IMR-90 (cell line): ENCODE results near the gene ADCY2. TPM values are rescaled to one million over a fixed set of nuclear protein-coding genes. Genes with fewer than 3 reads are reported as not detected.

Experiments used
- ATAC-seq: fragments of 200-7000 bp; cut with Tn5 transposase; 2 replicates; pipeline ENCODE4 v1.9.1; 2020; ENCODE audit warnings: low read depth, mild to moderate bottlenecking, moderate library complexity
- BruUV-seq: library from RNA; stranded (reverse); fragments of 400-500 nt; replicated peaks from 2 replicates; lab custom pipeline; 2021; lab: Mats Ljungman, UMichigan
- CTCF ChIA-PET: fragments of 300-600 bp; formaldehyde crosslinking; extraction: SDS; loops from one replicate; lab custom pipeline; 2021; ENCODE audit warnings: antibody characterized with exemption; lab: Yijun Ruan, JAX
- POLR2A ChIA-PET: fragments of 300-600 bp; sonication (Branson Sonifier 250); formaldehyde crosslinking; loops from one replicate; lab custom pipeline; 2022; ENCODE audit warnings: antibody characterized with exemption; ENCODE audit not compliant: unreplicated experiment; lab: Charles Lee
- DNase-seq: peaks from one replicate; pipeline ENCODE4 v3.0.0; 2013
- H2AFZ ChIP-seq: replicated peaks from 2 replicates; pipeline ENCODE3; 2013; ENCODE audit warnings: low read length, mild to moderate bottlenecking; ENCODE audit not compliant: poor library complexity
- H2AK5ac ChIP-seq: 2 replicates; pipeline ENCODE4 v1.6.1; 2013; ENCODE audit warnings: low read depth, low read length, inconsistent platforms
- H2AK9ac ChIP-seq: replicated peaks from 2 replicates; pipeline ENCODE3; 2013; ENCODE audit warnings: mild to moderate bottlenecking, low read depth, low read length, moderate library complexity; ENCODE audit not compliant: poor library complexity
- H2BK120ac ChIP-seq: 2 replicates; pipeline ENCODE4 v1.6.1; 2013; ENCODE audit warnings: low read depth, low read length, inconsistent platforms
- H2BK15ac ChIP-seq: 3 replicates; pipeline ENCODE4 v1.6.1; 2013; ENCODE audit warnings: low read depth, low read length, inconsistent platforms
- H2BK20ac ChIP-seq: 2 replicates; pipeline ENCODE4 v1.6.1; 2013; ENCODE audit warnings: low read depth, mild to moderate bottlenecking, inconsistent platforms, low read length, moderate library complexity
- H2BK5ac ChIP-seq: 2 replicates; pipeline ENCODE4 v1.6.1; 2013; ENCODE audit warnings: mild to moderate bottlenecking, low read depth, low read length, inconsistent platforms; ENCODE audit not compliant: poor library complexity, severe bottlenecking
- H3K14ac ChIP-seq: replicated peaks from 2 replicates; pipeline ENCODE4 v1.6.1; 2013; ENCODE audit warnings: low read depth, low read length, inconsistent platforms
- H3K18ac ChIP-seq: 2 replicates; pipeline ENCODE4 v1.6.1; 2013; ENCODE audit warnings: low read depth, low read length, control low read depth
- H3K23ac ChIP-seq: 2 replicates; pipeline ENCODE4 v1.6.1; 2013; ENCODE audit warnings: low read depth, low read length, inconsistent platforms
- H3K27ac ChIP-seq: 2 replicates; pipeline ENCODE4 v1.5.1; 2013; ENCODE audit warnings: mild to moderate bottlenecking, control low read depth, low read length; ENCODE audit not compliant: insufficient read depth
- H3K27me3 ChIP-seq: 2 replicates; pipeline ENCODE4 v1.6.1; 2013; ENCODE audit warnings: low read length; ENCODE audit not compliant: control insufficient read depth, insufficient read depth
- H3K36me3 ChIP-seq: 2 replicates; pipeline ENCODE4 v1.6.1; 2013; ENCODE audit warnings: low read length, mixed read lengths; ENCODE audit not compliant: control insufficient read depth, insufficient read depth
- H3K4ac ChIP-seq: 2 replicates; pipeline ENCODE4 v1.6.1; 2013; ENCODE audit warnings: low read depth, low read length, inconsistent platforms
- H3K4me1 ChIP-seq: 2 replicates; pipeline ENCODE4 v1.6.1; 2013; ENCODE audit warnings: low read length, mixed read lengths; ENCODE audit not compliant: control insufficient read depth, insufficient read depth
- H3K4me2 ChIP-seq: 2 replicates; pipeline ENCODE4 v1.6.1; 2013; ENCODE audit warnings: low read depth, mild to moderate bottlenecking, control low read depth, low read length, moderate library complexity
- H3K4me3 ChIP-seq: 2 replicates; pipeline ENCODE4 v1.5.1; 2013; ENCODE audit warnings: low read depth, mild to moderate bottlenecking, control low read depth, low read length, moderate library complexity; ENCODE audit not compliant: insufficient read depth
- H3K56ac ChIP-seq: 2 replicates; pipeline ENCODE4 v1.6.1; 2013; ENCODE audit warnings: low read length, inconsistent platforms; ENCODE audit not compliant: insufficient read depth; ENCODE audit errors: extremely low read depth
- H3K79me1 ChIP-seq, 2 experiments: 2 replicates each; pipeline ENCODE4 v1.6.1; 2013; ENCODE audit warnings: low read length in 2 of 2, inconsistent platforms in 1 of 2, low read depth in 1 of 2
- H3K9ac ChIP-seq: 2 replicates; pipeline ENCODE4 v1.6.1; 2013; ENCODE audit warnings: low read depth, low read length, control low read depth
- H3K9me1 ChIP-seq: 2 replicates; pipeline ENCODE4 v1.6.1; 2013; ENCODE audit warnings: low read length, inconsistent platforms; ENCODE audit not compliant: insufficient read depth
- H3K9me3 ChIP-seq: 2 replicates; pipeline ENCODE4 v1.6.1; 2013; ENCODE audit warnings: low read length; ENCODE audit not compliant: control insufficient read depth, insufficient read depth
- H4K20me1 ChIP-seq: 2 replicates; pipeline ENCODE4 v1.6.1; 2013; ENCODE audit warnings: low read length, inconsistent platforms; ENCODE audit not compliant: insufficient read depth
- H4K5ac ChIP-seq: 2 replicates; pipeline ENCODE4 v1.6.1; 2013; ENCODE audit warnings: mild to moderate bottlenecking, low read depth, low read length, control low read depth
- H4K8ac ChIP-seq, 2 experiments: 2 replicates each; pipeline ENCODE4 v1.6.1; 2013; ENCODE audit warnings: low read depth in 2 of 2, low read length in 2 of 2, control low read depth in 1 of 2, inconsistent platforms in 1 of 2
- H4K91ac ChIP-seq: 2 replicates; pipeline ENCODE4 v1.6.1; 2013; ENCODE audit warnings: low read depth, low read length, inconsistent platforms; ENCODE audit not compliant: insufficient read depth
- BHLHE40 ChIP-seq: fragments of 150-350 bp; IDR thresholded peaks from 2 replicates; pipeline ENCODE4 v1.6.1; 2016; ENCODE audit warnings: mild to moderate bottlenecking, low read depth, low read length
- CEBPB ChIP-seq: IDR thresholded peaks from 2 replicates; pipeline ENCODE4 v1.6.1; 2012; ENCODE audit warnings: low read depth, low read length, improper control_type of control experiment
- CHD1 ChIP-seq: IDR thresholded peaks from 2 replicates; pipeline ENCODE4 v1.6.1; 2012; ENCODE audit warnings: low read depth, low read length, improper control_type of control experiment
- ELK1 ChIP-seq: fragments of 150-350 bp; IDR thresholded peaks from 2 replicates; pipeline ENCODE4 v1.6.1; 2016; ENCODE audit warnings: low read depth, mild to moderate bottlenecking, low read length, moderate library complexity, borderline replicate concordance
- FOS ChIP-seq: fragments of 150-350 bp; IDR thresholded peaks from 2 replicates; pipeline ENCODE4 v1.6.1; 2016; ENCODE audit warnings: low read depth, low read length
- MAFK ChIP-seq: IDR thresholded peaks from 2 replicates; pipeline ENCODE4 v1.6.1; 2012; ENCODE audit warnings: low read depth, low read length, improper control_type of control experiment
- MAZ ChIP-seq: IDR thresholded peaks from 2 replicates; pipeline ENCODE4 v1.6.1; 2012; ENCODE audit warnings: low read depth, mild to moderate bottlenecking, low read length, improper control_type of control experiment, moderate library complexity, borderline replicate concordance
- MXI1 ChIP-seq: IDR thresholded peaks from 2 replicates; pipeline ENCODE4 v1.6.1; 2012; ENCODE audit warnings: low read depth, mild to moderate bottlenecking, low read length, moderate library complexity, borderline replicate concordance
- NFE2L2 ChIP-seq: fragments of 150-350 bp; IDR thresholded peaks from 2 replicates; pipeline ENCODE4 v1.6.1; 2016; ENCODE audit warnings: low read depth, mild to moderate bottlenecking, low read length
- POLR2A ChIP-seq: IDR thresholded peaks from 2 replicates; pipeline ENCODE4 v1.6.1; 2012; ENCODE audit warnings: mild to moderate bottlenecking, low read depth, low read length
- RAD21 ChIP-seq: IDR thresholded peaks from 2 replicates; pipeline ENCODE4 v1.6.1; 2012; ENCODE audit warnings: low read length, improper control_type of control experiment
- WGBS, 2 experiments: methylation state at CpG; one replicate each; pipeline versions ENCODE4 v1.1.5 to v1.1.7; 2013; ENCODE audit warnings: missing lambda C conversion rate in 2 of 2; ENCODE audit not compliant: insufficient read length in 1 of 2; ENCODE audit errors: extremely low coverage in 2 of 2; 5-methylcytosine and 5-hydroxymethylcytosine counted together
- dilution Hi-C: fragments of 300-500 bp; cut with HindIII; formaldehyde crosslinking; loops from one replicate; pipeline ENCODE4 v1.14.3; 2018; ENCODE audit warnings: low sequenced_read_pairs; ENCODE audit not compliant: unreplicated experiment
- in situ Hi-C: fragments of 300-500 bp; cut with MboI; formaldehyde crosslinking; loops from 3 replicates; pipeline ENCODE4 v1.14.3; 2019; ENCODE audit warnings: low sequenced_read_pairs, inconsistent platforms, mixed read lengths
- intact Hi-C: fragments of 100-400 bp; cut with micrococcal nuclease; formaldehyde crosslinking; loops from 2 replicates; pipeline ENCODE4 v1.10.0; 2022
- polyA plus RNA-seq, 3 experiments: library from polyadenylated mRNA; depleted of rRNA; stranded (reverse); fragments of >200 nt; gene quantifications; 2 replicates each; pipeline ENCODE4 v1.2.3, GENCODE V29; 2012; ENCODE audit warnings: low replicate concordance in 1 of 3
- total RNA-seq: library from RNA; depleted of rRNA; stranded (reverse); fragments of >200 nt; gene quantifications from 2 replicates; pipeline ENCODE4 v1.2.3, GENCODE V29; 2012
- TF ChIP-seq, protein P1 (sequence below): conservative IDR thresholded peaks from 2 replicates; pipeline ENCODE4 v1.5.1; 2012; ENCODE audit warnings: mild to moderate bottlenecking, low read depth, low read length, improper control_type of control experiment
- TF ChIP-seq, protein P2 (sequence below): fragments of 150-350 bp; IDR thresholded peaks from 2 replicates; pipeline ENCODE4 v1.6.1; 2017; ENCODE audit warnings: mild to moderate bottlenecking, antibody characterized with exemption, low read length, low read depth

ADCY2 gene
- total and polyA plus RNA-seq, 2 of the 4 experiments (the other 2 are of a cell fraction): not detected

DNA sequence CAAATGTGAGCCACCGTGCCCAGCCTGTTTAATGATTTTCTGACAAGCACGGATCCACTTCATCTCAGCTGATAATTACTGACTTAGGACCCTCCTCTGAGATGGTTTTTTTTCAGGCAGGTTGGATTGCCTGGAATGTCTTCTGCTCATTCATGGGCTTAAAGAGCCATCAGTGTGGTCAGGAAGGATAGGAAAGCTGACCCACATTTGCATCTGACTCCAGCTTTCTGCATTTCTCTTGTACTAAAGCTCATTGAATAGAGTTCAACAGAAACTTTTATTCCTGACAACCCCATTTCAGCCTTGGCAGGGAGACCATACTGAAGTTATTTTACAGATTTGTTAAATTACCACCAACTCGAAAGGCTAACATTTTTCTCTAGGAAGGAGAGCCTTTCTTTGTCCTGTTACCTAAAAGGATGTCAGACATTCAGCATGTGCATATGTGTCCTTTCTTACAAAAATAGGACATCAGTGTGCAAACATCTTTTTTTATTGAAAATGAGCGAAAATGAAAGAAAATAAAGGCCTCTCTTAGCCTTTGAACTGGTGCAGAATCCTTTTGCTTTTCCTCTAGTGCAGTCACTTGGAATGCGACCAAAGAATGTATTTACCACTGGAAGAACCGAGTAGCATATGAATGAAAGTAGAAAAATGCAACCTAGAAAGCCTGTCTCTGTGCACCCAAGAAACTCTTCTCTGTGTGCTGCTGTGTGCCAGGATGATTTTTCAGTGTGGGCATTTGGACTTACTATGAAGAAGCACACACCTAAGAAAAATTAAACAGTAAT lies 26.6 kb downstream of the ADCY2 start:
- H4K20me1 ChIP-seq: no peaks in the 10 kb centered on the region
- no peak for TF ChIP-seq MXI1
- no peak for TF ChIP-seq BHLHE40
- no peak for TF ChIP-seq RAD21
- TF ChIP-seq, protein P1, sequence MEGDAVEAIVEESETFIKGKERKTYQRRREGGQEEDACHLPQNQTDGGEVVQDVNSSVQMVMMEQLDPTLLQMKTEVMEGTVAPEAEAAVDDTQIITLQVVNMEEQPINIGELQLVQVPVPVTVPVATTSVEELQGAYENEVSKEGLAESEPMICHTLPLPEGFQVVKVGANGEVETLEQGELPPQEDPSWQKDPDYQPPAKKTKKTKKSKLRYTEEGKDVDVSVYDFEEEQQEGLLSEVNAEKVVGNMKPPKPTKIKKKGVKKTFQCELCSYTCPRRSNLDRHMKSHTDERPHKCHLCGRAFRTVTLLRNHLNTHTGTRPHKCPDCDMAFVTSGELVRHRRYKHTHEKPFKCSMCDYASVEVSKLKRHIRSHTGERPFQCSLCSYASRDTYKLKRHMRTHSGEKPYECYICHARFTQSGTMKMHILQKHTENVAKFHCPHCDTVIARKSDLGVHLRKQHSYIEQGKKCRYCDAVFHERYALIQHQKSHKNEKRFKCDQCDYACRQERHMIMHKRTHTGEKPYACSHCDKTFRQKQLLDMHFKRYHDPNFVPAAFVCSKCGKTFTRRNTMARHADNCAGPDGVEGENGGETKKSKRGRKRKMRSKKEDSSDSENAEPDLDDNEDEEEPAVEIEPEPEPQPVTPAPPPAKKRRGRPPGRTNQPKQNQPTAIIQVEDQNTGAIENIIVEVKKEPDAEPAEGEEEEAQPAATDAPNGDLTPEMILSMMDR: no peak
- TF ChIP-seq MAZ: no peak
- no peak for TF ChIP-seq POLR2A
- no peak for TF ChIP-seq NFE2L2
- no peak for TF ChIP-seq CHD1
- TF ChIP-seq, protein P2, sequence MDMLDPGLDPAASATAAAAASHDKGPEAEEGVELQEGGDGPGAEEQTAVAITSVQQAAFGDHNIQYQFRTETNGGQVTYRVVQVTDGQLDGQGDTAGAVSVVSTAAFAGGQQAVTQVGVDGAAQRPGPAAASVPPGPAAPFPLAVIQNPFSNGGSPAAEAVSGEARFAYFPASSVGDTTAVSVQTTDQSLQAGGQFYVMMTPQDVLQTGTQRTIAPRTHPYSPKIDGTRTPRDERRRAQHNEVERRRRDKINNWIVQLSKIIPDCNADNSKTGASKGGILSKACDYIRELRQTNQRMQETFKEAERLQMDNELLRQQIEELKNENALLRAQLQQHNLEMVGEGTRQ: no peak
- TF ChIP-seq CEBPB: no peak
- no peak for TF ChIP-seq ELK1
- TF ChIP-seq FOS: no peak
- no peak for TF ChIP-seq MAFK
- peaks cover 32% of the 10 kb centered on the region for H3K9me3 ChIP-seq
- H2BK5ac ChIP-seq: no peak overlapping the region
- no peaks in the 10 kb centered on the region for H3K9me1 ChIP-seq
- BruUV-seq: no TSS peak
- ATAC-seq (no peak), DNase-seq (no peak)
- H3K18ac ChIP-seq: no peak overlapping the region
- no peak overlapping the region for H3K27ac ChIP-seq
- WGBS, 2 experiments: no CpG with 5 or more reads among the region's 6 CpGs
- H2AK9ac ChIP-seq: no peak overlapping the region
- no peak overlapping the region for H3K4ac ChIP-seq
- H2BK120ac ChIP-seq: no peak overlapping the region
- no peak overlapping the region for H2BK15ac ChIP-seq
- ChIA-PET POLR2A (no interaction called here), CTCF (no interaction called here)
- dilution Hi-C loops (no loop called here), in situ Hi-C loops (no loop called here), intact Hi-C loops (no loop called here)
- no peak overlapping the region for H2AK5ac ChIP-seq
- H3K36me3 ChIP-seq: no peaks in the 10 kb centered on the region
- no peak overlapping the region for H3K14ac ChIP-seq
- no peak overlapping the region for H4K8ac ChIP-seq
- no peak overlapping the region for H3K9ac ChIP-seq
- no peaks in the 10 kb centered on the region for H3K79me1 ChIP-seq
- no peak overlapping the region for H3K4me3 ChIP-seq
- no peak overlapping the region for H3K23ac ChIP-seq
- H3K4me1 ChIP-seq: no peaks in the 10 kb centered on the region
- H4K91ac ChIP-seq: no peak overlapping the region
- no peak overlapping the region for H3K56ac ChIP-seq
- no peaks in the 10 kb centered on the region for H3K27me3 ChIP-seq
- no peak overlapping the region for H3K4me2 ChIP-seq
- no peak overlapping the region for H2BK20ac ChIP-seq
- no peak overlapping the region for H4K5ac ChIP-seq
- H2AFZ ChIP-seq: no peak overlapping the region
